Raji (cell line): ENCODE results near the gene PLA2G1B.

Source experiments
- POLR2A ChIP-seq: IDR thresholded peaks from 2 replicates; pipeline ENCODE4 v1.6.1; 2011; ENCODE audit warnings: low read depth, low read length, control low read depth; ENCODE audit not compliant: insufficient read depth

The PLA2G1B gene

DNA sequence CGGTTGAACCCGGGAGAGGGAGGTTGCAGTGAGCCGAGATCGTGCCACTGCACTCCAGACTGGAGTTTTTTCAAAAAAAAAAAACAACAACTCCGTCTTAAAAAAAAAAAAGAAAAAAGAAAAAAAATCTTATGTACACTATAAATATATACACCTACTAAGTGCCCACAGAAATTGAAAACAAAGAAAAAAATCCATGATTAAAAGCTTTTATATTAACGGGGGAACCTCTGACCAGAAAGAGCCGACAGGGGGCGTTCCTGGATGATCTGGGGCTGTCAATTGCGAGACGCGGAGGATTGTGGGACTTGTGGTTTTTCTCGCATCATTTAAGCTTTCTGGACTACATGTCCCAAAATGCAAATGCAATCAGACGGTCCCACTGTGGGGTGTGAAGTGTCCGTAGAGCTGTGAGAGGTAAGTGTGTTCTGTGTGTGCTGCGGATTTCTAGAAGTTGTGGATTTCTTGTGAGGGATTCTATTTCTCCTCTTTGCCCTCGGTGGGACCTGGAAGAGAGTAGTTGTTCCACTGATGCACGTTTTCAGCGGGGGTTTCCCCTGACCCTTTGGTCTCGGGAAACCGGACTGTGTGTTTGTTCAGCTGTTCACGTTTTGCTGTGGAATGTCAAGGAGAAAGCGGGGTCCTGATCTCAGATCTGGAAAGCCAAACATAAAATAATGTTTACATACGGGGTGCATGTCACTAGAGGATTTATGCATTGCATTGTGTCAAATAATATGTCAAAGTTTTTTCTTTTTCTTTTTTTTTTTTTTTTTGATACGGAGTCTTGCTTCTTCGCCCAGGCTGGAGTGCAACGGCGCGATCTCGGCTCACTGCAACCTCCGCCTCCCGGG is 25.4 kb downstream of the PLA2G1B start, which contains the start of gene SIRT4:
Gene SIRT4, plus strand, starts transcription at position 360 of the 854 bp plus-strand sequence. CDS start 1,241 bp downstream, outside the sequence.
- peak; percentile 61 for TF ChIP-seq POLR2A

DNA sequence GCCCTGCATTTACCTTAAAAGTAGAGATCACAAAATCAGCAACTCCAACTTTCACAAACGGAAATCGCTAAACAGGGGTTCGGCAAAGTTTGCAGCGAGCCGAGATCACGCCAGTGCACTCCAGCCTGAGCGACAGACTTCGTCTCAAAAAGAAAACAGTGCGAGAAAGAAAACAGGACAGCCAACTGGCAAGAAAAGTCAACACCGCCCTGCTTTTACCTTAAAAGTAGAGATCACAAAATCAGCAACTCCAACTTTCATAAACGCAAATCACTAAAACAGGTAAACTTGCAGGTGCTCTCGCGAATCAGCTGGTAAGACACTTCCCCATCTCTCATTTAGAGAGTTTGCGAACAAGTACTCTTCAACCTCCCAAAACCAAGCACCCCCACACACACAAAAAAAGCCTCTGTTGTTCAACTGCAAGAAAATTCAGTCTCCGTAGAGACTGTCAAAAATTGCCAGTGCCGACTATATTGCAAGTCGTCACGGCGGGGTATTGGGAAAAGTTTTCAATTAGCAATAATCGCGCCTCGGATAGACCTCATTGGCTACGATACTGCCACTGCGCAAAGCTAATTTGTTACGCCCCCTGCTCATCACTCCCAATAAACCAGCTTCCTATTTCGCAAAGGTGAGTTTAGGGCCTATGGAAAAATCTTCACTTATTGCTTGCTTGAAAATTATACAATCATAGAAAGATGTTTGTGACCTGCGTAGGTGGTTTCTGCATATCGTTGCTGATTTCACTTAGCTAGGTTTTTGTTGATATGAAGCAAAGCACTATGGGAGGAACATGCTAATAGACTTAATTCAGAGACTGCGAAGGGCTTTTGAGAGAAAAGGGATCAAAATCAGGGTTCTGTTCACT is 34.7 kb downstream of the PLA2G1B start, which contains the start of gene RNU4-1:
Gene RNU4-1, minus strand, starts transcription at position 577 of the 871 bp plus-strand sequence.
- peak; percentile 100 for TF ChIP-seq POLR2A

DNA sequence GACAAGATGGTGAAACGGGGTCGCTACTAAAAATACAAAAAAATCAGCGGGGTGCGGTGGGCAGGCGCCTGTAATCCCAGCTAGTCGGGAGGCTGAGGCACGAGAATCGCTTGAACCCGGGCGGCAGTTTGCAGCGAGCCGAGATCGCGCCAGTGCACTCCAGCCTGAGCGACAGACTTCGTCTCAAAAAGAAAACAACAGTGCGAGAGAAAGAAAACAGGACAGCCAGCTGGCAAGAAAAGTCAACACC is 35.2 kb downstream of the PLA2G1B start:
- TF ChIP-seq POLR2A = no peak

DNA sequence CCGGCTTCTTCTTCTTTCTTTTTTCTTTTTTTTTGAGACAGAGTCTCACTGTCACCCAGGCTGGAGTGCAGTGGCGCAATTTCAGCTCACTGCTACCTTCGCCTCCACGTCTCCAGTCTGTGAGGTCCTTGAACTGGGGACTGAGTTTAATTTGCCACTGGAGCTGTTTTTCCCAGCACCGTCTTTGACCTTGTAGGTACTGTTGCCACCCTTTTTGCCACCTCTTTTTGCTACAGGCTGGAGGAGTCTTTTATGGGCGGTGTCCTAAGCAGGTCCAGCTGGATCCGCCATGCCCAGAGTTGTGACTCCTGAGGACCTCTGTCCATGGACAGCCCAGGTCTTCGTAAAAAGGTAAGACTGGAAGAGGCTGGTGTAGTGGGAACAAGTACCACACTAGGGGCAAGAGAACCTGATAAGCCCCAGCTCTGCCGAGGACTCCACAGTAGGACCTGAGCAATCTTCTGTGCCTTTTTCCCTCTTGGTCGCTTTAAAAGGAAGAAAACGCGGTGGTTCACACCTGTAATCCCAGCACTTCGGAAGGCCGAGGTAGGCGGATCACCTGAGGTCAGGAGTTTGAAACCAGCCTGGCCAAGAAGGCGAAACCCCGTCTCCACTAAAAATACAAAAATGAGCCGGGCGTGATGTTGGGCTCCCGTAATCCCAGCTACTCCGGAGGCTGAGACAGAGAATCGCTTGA is 36.8 kb downstream of the PLA2G1B start:
- TF ChIP-seq POLR2A = no peak

DNA sequence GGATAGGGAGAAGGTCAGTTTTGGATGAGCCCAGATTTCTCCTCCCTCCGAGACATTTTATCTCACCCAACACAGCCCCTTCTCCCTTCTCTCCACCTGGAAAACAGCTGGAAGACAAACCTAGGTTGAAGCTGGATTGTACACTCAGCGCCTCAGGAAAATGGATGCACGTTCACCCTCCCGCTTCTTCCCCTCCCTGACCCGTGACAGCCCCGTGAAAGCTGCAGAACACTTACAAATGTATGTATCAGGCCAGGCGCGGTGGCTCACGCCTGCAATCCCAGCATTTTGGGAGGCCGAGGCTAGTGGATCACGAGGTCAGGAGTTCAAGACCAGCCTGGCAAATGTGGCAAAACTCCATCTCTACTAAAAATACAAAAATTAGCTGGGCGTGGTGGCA is 40.1 kb downstream of the PLA2G1B start:
- no peak for TF ChIP-seq POLR2A

DNA sequence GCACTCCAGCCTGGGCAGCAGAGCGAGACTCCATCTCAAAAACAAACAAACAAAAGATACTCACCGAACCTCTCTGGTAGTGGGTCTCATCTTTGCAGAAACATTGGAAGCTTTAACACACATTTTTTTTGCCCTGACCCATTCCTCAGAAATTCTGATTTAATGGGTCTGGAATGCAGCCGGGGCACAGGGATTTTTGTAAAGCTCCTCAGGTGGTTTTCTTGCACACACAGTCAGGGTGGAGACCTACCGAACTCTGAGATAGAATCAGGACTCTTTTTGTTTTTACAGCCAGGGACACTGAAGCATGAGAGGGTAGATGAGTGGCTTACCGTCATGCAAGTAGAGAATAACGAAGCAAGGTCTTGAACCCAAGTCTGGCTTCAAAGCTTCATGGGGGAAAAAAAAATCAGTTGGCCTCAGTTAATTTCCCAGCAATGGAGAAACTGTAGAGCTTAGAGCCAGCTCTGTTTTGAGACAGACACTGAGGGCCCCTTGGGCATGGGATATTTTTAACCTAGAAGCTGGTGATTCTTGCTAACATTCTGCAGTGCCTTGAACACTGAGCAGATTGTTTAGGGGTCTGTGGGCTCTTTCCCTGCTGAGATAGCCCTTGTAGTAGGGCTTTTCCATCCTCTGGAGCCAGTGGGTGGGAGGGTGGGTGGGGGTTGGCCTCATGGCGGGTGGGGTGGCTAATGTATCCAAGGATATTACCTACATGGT is 40.6 kb downstream of the PLA2G1B start:
- no peak for TF ChIP-seq POLR2A

DNA sequence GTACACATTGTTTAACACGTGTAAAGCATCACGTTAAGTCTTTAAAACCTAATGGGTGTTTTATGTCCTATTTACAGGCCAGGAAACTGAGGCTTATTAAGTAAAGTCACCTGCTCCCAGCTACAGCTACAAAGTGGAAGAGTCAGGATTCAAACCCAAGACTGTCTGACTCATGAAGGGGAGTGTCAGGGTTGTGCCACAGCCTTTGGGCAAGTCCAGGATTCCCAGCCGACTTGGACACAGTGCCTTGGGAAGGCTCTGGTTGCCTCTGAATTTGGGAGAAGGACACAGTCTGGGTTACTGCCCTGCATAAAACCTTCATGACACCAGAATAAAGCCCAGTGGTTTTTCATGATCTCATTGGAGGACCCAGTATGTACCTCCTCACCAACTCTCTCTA is 43.2 kb downstream of the PLA2G1B start:
- no peak for TF ChIP-seq POLR2A

DNA sequence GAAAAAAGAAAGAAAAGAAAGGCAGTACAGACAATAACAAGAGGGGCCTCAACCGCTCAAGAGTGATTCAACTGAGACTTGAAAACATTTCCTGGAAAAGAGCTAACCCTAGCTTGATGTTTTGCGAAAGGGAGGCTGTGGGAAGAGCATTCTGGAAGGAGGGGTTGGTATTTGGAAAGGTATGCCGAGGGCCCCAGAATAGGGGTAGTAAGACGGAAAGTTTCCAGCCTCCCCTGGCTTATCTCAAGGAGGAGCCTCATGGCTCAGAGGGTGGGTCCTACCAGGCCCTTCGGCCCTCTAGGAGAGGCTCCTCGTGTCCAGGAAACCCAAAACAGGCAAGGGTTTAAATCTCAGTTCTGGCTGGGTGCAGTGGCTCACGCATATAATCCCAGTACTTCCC is 44.3 kb downstream of the PLA2G1B start:
- TF ChIP-seq POLR2A = no peak

DNA sequence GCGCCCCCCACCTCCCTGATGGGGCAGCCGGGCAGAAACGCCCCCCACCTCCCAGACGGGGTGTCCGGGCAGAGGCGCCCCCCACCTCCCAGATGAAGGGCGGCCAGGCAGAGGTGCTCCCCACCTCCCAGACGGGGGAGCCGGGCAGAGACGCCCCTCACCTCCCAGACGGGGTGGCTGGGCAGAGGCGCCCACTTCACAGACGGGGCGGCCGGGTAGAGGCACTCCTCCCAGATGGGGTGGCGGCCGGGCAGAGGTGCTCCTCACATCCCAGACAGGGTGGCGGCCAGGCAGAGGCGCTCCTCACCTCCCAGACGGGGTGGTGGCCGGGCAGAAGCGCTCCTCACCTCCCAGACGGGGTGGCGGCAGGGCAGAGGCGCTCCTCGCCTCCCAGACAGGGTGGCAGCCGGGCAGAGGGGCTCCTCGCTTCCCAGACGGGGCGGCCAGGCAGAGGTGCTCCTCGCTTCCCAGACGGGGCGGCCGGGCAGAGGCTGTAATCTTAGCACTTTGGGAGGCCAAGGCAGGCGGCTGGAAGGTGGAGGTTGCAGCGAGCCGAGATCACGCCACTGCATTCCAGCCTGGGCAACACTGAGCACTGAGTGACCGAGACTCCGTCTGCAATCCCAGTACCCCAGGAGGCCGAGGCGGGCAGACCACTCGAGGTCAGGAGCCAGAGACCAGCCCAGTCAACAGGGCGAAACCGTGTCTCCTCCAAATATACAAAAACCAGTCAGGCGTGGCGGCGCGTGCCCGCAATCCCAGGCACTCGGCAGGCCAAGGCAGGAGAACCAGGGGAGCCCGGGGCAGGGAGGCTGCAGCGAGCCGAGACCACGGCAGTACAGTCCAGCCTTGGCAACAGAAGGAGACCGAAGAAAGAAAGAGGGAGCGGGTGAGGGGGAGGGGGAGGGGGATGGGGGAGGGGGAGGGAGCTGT is 49.2 kb downstream of the PLA2G1B start:
- no peak for TF ChIP-seq POLR2A

DNA sequence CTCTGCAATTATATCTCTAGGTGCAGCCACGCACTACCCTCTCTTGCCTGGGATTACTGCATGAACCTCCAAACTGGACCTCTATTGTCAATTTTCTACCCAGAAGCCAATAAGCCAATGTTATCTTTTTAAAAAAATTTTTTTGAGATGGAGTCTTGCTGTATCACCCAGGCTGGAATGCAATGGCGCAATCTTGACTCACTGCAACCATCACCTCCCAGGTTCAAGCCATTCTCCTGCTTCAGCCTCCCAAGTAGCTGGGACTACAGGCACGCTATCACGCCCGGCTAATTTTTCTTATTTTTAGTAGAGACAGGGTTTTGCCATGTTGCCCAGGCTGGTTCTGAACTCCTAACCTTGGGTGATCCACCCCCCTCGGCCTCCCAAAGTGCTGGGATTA is 50.8 kb downstream of the PLA2G1B start:
- TF ChIP-seq POLR2A = no peak
